ENCODE data around the gene PLP2. TPM values are rescaled to one million over a fixed set of nuclear protein-coding genes. Genes with fewer than 3 reads are reported as not detected.

Gene PLP2
- total and polyA plus RNA-seq, 3 experiments from 2014 or later, result 95.2 to 160 (median 98.1) TPM

- Mint-ChIP-seq H3K27ac (peak overlapping the region; percentile 55 to 95 (median 90)), H3K9me3 (no peaks in the 10 kb centered on the region), H3K36me3 (peaks cover 0 to 4% (median 0%) of the 10 kb centered on the region in 3 donors), H3K4me1 (peaks cover 18 to 22% (median 21%) of the 10 kb centered on the region in 3 donors), H3K27me3 (peaks cover 0 to 5% of the 10 kb centered on the region in 2 donors), H3K4me3 (peak overlapping the region; percentile 79 to 94 (median 91))
- Histone ChIP-seq H3K4me3 (ENCODE audit: low read length) (peak overlapping the region; percentile 75), H3K36me3 (ENCODE audit: insufficient read depth, low read length) (no peaks in the 10 kb centered on the region), H3K27me3 (ENCODE audit: insufficient read depth, low read length, poor library complexity, severe bottlenecking) (no peaks in the 10 kb centered on the region), H3K9me3 (ENCODE audit: low read length) (no peaks in the 10 kb centered on the region), H3K27ac (ENCODE audit: low read depth, low read length) (peak overlapping the region; percentile 79), H3K4me1 (ENCODE audit: insufficient read depth, low read length) (peaks cover 16% of the 10 kb centered on the region)
- POLR2A ChIA-PET, result interaction anchor here (0.6 to 1.6 kb wide), 10 partner anchors 20 to 233 kb away, joined by 3 to 9 read pairs (median 5); partner anchors contain the start of genes GRIPAP1, OTUD5 and PPP1R3F
- peak; percentile 67 to 92 (median 88) for DNase-seq
- CTCF ChIA-PET, result interaction anchor here (1.0 to 4.7 kb wide), 5 partner anchors 11 to 299 kb away, joined by 3 to 25 read pairs (median 4); partner anchors contain the start of gene TFE3
These were observed 19.3 kb downstream of the PLP2 start for GRCh38 chrX:49190821-49191573.

GRCh38 chrX:49191574-49192011 lies 19.9 kb downstream of the PLP2 start:
- peaks cover 0 to 5% of the 10 kb centered on the region in 2 donors for H3K27me3 Mint-ChIP-seq
- ChIA-PET POLR2A (interaction anchor here (1.0 to 1.6 kb wide), 5 partner anchors 25 to 189 kb away, joined by 3 to 9 read pairs (median 5); partner anchors contain the start of gene GRIPAP1), CTCF (interaction anchor here (1.0 to 4.7 kb wide), 7 partner anchors 11 to 300 kb away, joined by 3 to 25 read pairs (median 3); partner anchors contain the start of gene PPP1R3F)
- H3K9me3 ChIP-seq (ENCODE audit: low read length), result no peaks in the 10 kb centered on the region
- peak overlapping the region; percentile 79 to 94 (median 91) for H3K4me3 Mint-ChIP-seq
- H3K9me3 Mint-ChIP-seq, result no peaks in the 10 kb centered on the region
- peak overlapping the region; percentile 37 to 95 (median 88) for H3K27ac Mint-ChIP-seq
- H3K36me3 Mint-ChIP-seq, result peaks cover 0 to 4% (median 0%) of the 10 kb centered on the region in 3 donors
- peaks cover 18 to 22% (median 21%) of the 10 kb centered on the region in 3 donors for H3K4me1 Mint-ChIP-seq
- DNase-seq, result peak in 1 of 5 donors; percentile 56
- peak overlapping the region; percentile 79 for H3K27ac ChIP-seq (ENCODE audit: low read depth, low read length)
- no peaks in the 10 kb centered on the region for H3K27me3 ChIP-seq (ENCODE audit: insufficient read depth, low read length, poor library complexity, severe bottlenecking)
- H3K36me3 ChIP-seq (ENCODE audit: insufficient read depth, low read length), result no peaks in the 10 kb centered on the region
- H3K4me1 ChIP-seq (ENCODE audit: insufficient read depth, low read length), result peaks cover 16% of the 10 kb centered on the region
- H3K4me3 ChIP-seq (ENCODE audit: low read length), result peak overlapping the region; percentile 75

- POLR2A ChIA-PET, result interaction anchor here (1.1 kb wide), 1 partner anchor 26 kb away, joined by 3 read pairs; no protein-coding TSS in a partner anchor
- no peaks in the 10 kb centered on the region for H3K9me3 ChIP-seq (ENCODE audit: low read length)
- DNase-seq, result peak in 1 of 5 donors; percentile 17
- H3K27ac ChIP-seq (ENCODE audit: low read depth, low read length), result no peak overlapping the region
- no peaks in the 10 kb centered on the region for H3K27me3 ChIP-seq (ENCODE audit: insufficient read depth, low read length, poor library complexity, severe bottlenecking)
- no peaks in the 10 kb centered on the region for H3K36me3 ChIP-seq (ENCODE audit: insufficient read depth, low read length)
- peaks cover 18 to 22% (median 22%) of the 10 kb centered on the region in 3 donors for H3K4me1 Mint-ChIP-seq
- peak overlapping the region in 4 of 7 donors; percentile 32 to 87 (median 44) for H3K4me3 Mint-ChIP-seq
- CTCF ChIA-PET, result interaction anchor here (1.0 to 4.7 kb wide), 8 partner anchors 15 to 686 kb away, joined by 3 to 25 read pairs (median 4); partner anchors contain the start of genes PPP1R3F and USP27X
- H3K9me3 Mint-ChIP-seq, result no peaks in the 10 kb centered on the region
- peaks cover 16% of the 10 kb centered on the region for H3K4me1 ChIP-seq (ENCODE audit: insufficient read depth, low read length)
- peaks cover 0 to 4% (median 0%) of the 10 kb centered on the region in 3 donors for H3K36me3 Mint-ChIP-seq
- H3K4me3 ChIP-seq (ENCODE audit: low read length), result no peak overlapping the region
- H3K27ac Mint-ChIP-seq, result peak overlapping the region in 3 of 8 donors; percentile 35 to 69 (median 55)
- H3K27me3 Mint-ChIP-seq, result peaks cover 0 to 5% of the 10 kb centered on the region in 2 donors
These were observed 21.1 kb downstream of the PLP2 start for GRCh38 chrX:49192722-49193328.

GRCh38 chrX:49193542-49193964 lies 21.9 kb downstream of the PLP2 start:
- POLR2A ChIA-PET, result no interaction called here
- Mint-ChIP-seq H3K27me3 (peaks cover 0 to 2% of the 10 kb centered on the region in 2 donors), H3K4me3 (peak overlapping the region in 1 of 7 donors; percentile 87), H3K36me3 (peaks cover 0 to 4% (median 1%) of the 10 kb centered on the region in 3 donors), H3K9me3 (no peaks in the 10 kb centered on the region), H3K4me1 (peaks cover 22 to 29% (median 22%) of the 10 kb centered on the region in 3 donors), H3K27ac (peak overlapping the region in 4 of 8 donors; percentile 5 to 69 (median 31))
- no peak overlapping the region for H3K4me3 ChIP-seq (ENCODE audit: low read length)
- H3K27ac ChIP-seq (ENCODE audit: low read depth, low read length), result no peak overlapping the region
- peaks cover 16% of the 10 kb centered on the region for H3K4me1 ChIP-seq (ENCODE audit: insufficient read depth, low read length)
- no peaks in the 10 kb centered on the region for H3K36me3 ChIP-seq (ENCODE audit: insufficient read depth, low read length)
- no peak for DNase-seq
- CTCF ChIA-PET, result interaction anchor here (1.2 to 4.7 kb wide), 4 partner anchors 17 to 686 kb away, joined by 3 to 25 read pairs (median 4); partner anchors contain the start of genes PPP1R3F and USP27X
- H3K27me3 ChIP-seq (ENCODE audit: insufficient read depth, low read length, poor library complexity, severe bottlenecking), result no peaks in the 10 kb centered on the region
- no peaks in the 10 kb centered on the region for H3K9me3 ChIP-seq (ENCODE audit: low read length)

- Histone ChIP-seq H3K4me3 (ENCODE audit: low read length) (no peak overlapping the region), H3K4me1 (ENCODE audit: insufficient read depth, low read length) (peaks cover 10% of the 10 kb centered on the region), H3K9me3 (ENCODE audit: low read length) (no peaks in the 10 kb centered on the region), H3K27me3 (ENCODE audit: insufficient read depth, low read length, poor library complexity, severe bottlenecking) (no peaks in the 10 kb centered on the region), H3K27ac (ENCODE audit: low read depth, low read length) (no peak overlapping the region), H3K36me3 (ENCODE audit: insufficient read depth, low read length) (no peaks in the 10 kb centered on the region)
- Mint-ChIP-seq H3K36me3 (peaks cover 0 to 3% (median 1%) of the 10 kb centered on the region in 3 donors), H3K4me1 (peaks cover 17 to 28% (median 17%) of the 10 kb centered on the region in 3 donors), H3K4me3 (peak overlapping the region in 2 of 7 donors; percentile 1 to 44), H3K27ac (no peak overlapping the region), H3K9me3 (no peaks in the 10 kb centered on the region), H3K27me3 (peaks cover 0 to 2% of the 10 kb centered on the region in 2 donors)
- ChIA-PET POLR2A (no interaction called here), CTCF (no interaction called here)
- no peak for DNase-seq
These were observed 25.9 kb downstream of the PLP2 start for GRCh38 chrX:49197543-49198087.

- Histone ChIP-seq H3K4me1 (ENCODE audit: insufficient read depth, low read length) (no peaks in the 10 kb centered on the region), H3K27me3 (ENCODE audit: insufficient read depth, low read length, poor library complexity, severe bottlenecking) (no peaks in the 10 kb centered on the region), H3K27ac (ENCODE audit: low read depth, low read length) (no peak overlapping the region), H3K9me3 (ENCODE audit: low read length) (no peaks in the 10 kb centered on the region), H3K4me3 (ENCODE audit: low read length) (no peak overlapping the region), H3K36me3 (ENCODE audit: insufficient read depth, low read length) (no peaks in the 10 kb centered on the region)
- peak overlapping the region in 3 of 7 donors; percentile 1 to 82 (median 44) for H3K4me3 Mint-ChIP-seq
- CTCF ChIA-PET, result no interaction called here
- no peak for DNase-seq
- peaks cover 6 to 17% (median 10%) of the 10 kb centered on the region in 3 donors for H3K4me1 Mint-ChIP-seq
- H3K36me3 Mint-ChIP-seq, result peaks cover 0 to 3% (median 1%) of the 10 kb centered on the region in 3 donors
- H3K27ac Mint-ChIP-seq, result peak overlapping the region in 1 of 8 donors; percentile 15
- H3K9me3 Mint-ChIP-seq, result no peaks in the 10 kb centered on the region
- POLR2A ChIA-PET, result no interaction called here
- peaks cover 0 to 2% of the 10 kb centered on the region in 2 donors for H3K27me3 Mint-ChIP-seq
These were observed 27.0 kb downstream of the PLP2 start for GRCh38 chrX:49198540-49199314.

GRCh38 chrX:49199315-49199595 lies 27.6 kb downstream of the PLP2 start:
- no peak for DNase-seq
- Histone ChIP-seq H3K9me3 (ENCODE audit: low read length) (no peaks in the 10 kb centered on the region), H3K36me3 (ENCODE audit: insufficient read depth, low read length) (no peaks in the 10 kb centered on the region), H3K27me3 (ENCODE audit: insufficient read depth, low read length, poor library complexity, severe bottlenecking) (no peaks in the 10 kb centered on the region), H3K4me1 (ENCODE audit: insufficient read depth, low read length) (no peaks in the 10 kb centered on the region), H3K4me3 (ENCODE audit: low read length) (no peak overlapping the region), H3K27ac (ENCODE audit: low read depth, low read length) (no peak overlapping the region)
- Mint-ChIP-seq H3K9me3 (no peaks in the 10 kb centered on the region), H3K4me3 (no peak overlapping the region), H3K4me1 (peaks cover 3 to 14% (median 7%) of the 10 kb centered on the region in 3 donors), H3K27me3 (peaks cover 0 to 4% of the 10 kb centered on the region in 2 donors), H3K27ac (no peak overlapping the region), H3K36me3 (peaks cover 0 to 2% (median 1%) of the 10 kb centered on the region in 3 donors)
- POLR2A ChIA-PET, result no interaction called here
- CTCF ChIA-PET, result no interaction called here
